ENCODE results near the gene ZSWIM1. TPM values are rescaled to one million over a fixed set of nuclear protein-coding genes. Genes with fewer than 3 reads are reported as not detected.
A peak's percentile ranks its signal among the peaks of the same experiment; 100 is the strongest.

Gene ZSWIM1
- total RNA-seq, 1 experiment from 2014 or later, result 7.6 TPM

- CTCF ChIA-PET, result interaction anchor here (0.6 to 1.0 kb wide), 4 partner anchors 11 to 1240 kb away, joined by 3 to 4 read pairs (median 4); no protein-coding TSS in a partner anchor
- intact Hi-C loops (cut with micrococcal nuclease), result loop anchor here (10.0 kb wide), 1 partner anchor 49 kb away; the partner anchor contains the start of genes SPATA25 and ZSWIM1
- Mint-ChIP-seq H3K9me3 (ENCODE audit: unreplicated experiment) (no peaks in the 10 kb centered on the region), H3K27me3 (ENCODE audit: insufficient read depth, unreplicated experiment) (no peaks in the 10 kb centered on the region), H3K4me1 (ENCODE audit: insufficient read depth, unreplicated experiment) (peaks cover 26% of the 10 kb centered on the region), H3K27ac (ENCODE audit: low read depth, unreplicated experiment) (peak overlapping the region; percentile 51), H3K4me3 (ENCODE audit: unreplicated experiment) (peak overlapping the region; percentile 80), H3K36me3 (ENCODE audit: insufficient read depth, unreplicated experiment) (peaks cover 26% of the 10 kb centered on the region)
- TF ChIP-seq, protein P1, sequence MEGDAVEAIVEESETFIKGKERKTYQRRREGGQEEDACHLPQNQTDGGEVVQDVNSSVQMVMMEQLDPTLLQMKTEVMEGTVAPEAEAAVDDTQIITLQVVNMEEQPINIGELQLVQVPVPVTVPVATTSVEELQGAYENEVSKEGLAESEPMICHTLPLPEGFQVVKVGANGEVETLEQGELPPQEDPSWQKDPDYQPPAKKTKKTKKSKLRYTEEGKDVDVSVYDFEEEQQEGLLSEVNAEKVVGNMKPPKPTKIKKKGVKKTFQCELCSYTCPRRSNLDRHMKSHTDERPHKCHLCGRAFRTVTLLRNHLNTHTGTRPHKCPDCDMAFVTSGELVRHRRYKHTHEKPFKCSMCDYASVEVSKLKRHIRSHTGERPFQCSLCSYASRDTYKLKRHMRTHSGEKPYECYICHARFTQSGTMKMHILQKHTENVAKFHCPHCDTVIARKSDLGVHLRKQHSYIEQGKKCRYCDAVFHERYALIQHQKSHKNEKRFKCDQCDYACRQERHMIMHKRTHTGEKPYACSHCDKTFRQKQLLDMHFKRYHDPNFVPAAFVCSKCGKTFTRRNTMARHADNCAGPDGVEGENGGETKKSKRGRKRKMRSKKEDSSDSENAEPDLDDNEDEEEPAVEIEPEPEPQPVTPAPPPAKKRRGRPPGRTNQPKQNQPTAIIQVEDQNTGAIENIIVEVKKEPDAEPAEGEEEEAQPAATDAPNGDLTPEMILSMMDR (IDR thresholded peaks at IDR 0.05; ENCODE audit: unreplicated experiment), result no peak
- BruUV-seq (replicated peaks), result no TSS peak
- DNase-seq (ENCODE audit: unreplicated experiment), result peak; percentile 55
- POLR2A ChIA-PET, result interaction anchor here (0.6 to 3.8 kb wide), 7 partner anchors 9 to 120 kb away, joined by 3 to 27 read pairs (median 4); partner anchors contain the start of genes CTSA, NEURL2 and ZSWIM1
Measured at GRCh38 chr20:45835825-45836224, 45.2 kb upstream of the ZSWIM1 start.

- peaks cover 32% of the 10 kb centered on the region for H3K36me3 Mint-ChIP-seq (ENCODE audit: insufficient read depth, unreplicated experiment)
- H3K4me1 Mint-ChIP-seq (ENCODE audit: insufficient read depth, unreplicated experiment), result peaks cover 26% of the 10 kb centered on the region
- DNase-seq (ENCODE audit: unreplicated experiment), result no peak
- CTCF ChIA-PET, result interaction anchor here (1.1 kb wide), 1 partner anchor 134 kb away, joined by 3 read pairs; no protein-coding TSS in a partner anchor
- H3K27me3 Mint-ChIP-seq (ENCODE audit: insufficient read depth, unreplicated experiment), result no peaks in the 10 kb centered on the region
- TF ChIP-seq, protein P1 (IDR thresholded peaks at IDR 0.05; ENCODE audit: unreplicated experiment), result no peak
- no peak overlapping the region for H3K4me3 Mint-ChIP-seq (ENCODE audit: unreplicated experiment)
- POLR2A ChIA-PET, result interaction anchor here (1.0 to 1.5 kb wide), 2 partner anchors 19 to 135 kb away, joined by 4 to 8 read pairs; no protein-coding TSS in a partner anchor
- intact Hi-C loops (cut with micrococcal nuclease), result loop anchor here (10.0 kb wide), 1 partner anchor 48 kb away; the partner anchor contains the start of genes SPATA25 and ZSWIM1
- no peaks in the 10 kb centered on the region for H3K9me3 Mint-ChIP-seq (ENCODE audit: unreplicated experiment)
- H3K27ac Mint-ChIP-seq (ENCODE audit: low read depth, unreplicated experiment), result peak overlapping the region; percentile 51
- no TSS peak for BruUV-seq (replicated peaks)
Measured at GRCh38 chr20:45836841-45837240, 44.2 kb upstream of the ZSWIM1 start.

GRCh38 chr20:45840700-45841198 is 40.3 kb upstream of the ZSWIM1 start:
- ChIA-PET POLR2A (interaction anchor here (0.9 to 1.4 kb wide), 5 partner anchors 9 to 94 kb away, joined by 3 to 6 read pairs (median 3); partner anchors contain the start of genes ACOT8 and PCIF1), CTCF (interaction anchor here (0.5 kb wide), 1 partner anchor 1818 kb away, joined by 4 read pairs; no protein-coding TSS in a partner anchor)
- Mint-ChIP-seq H3K4me1 (ENCODE audit: insufficient read depth, unreplicated experiment) (peaks cover 15% of the 10 kb centered on the region), H3K9me3 (ENCODE audit: unreplicated experiment) (no peaks in the 10 kb centered on the region), H3K27ac (ENCODE audit: low read depth, unreplicated experiment) (no peak overlapping the region), H3K27me3 (ENCODE audit: insufficient read depth, unreplicated experiment) (no peaks in the 10 kb centered on the region), H3K4me3 (ENCODE audit: unreplicated experiment) (no peak overlapping the region), H3K36me3 (ENCODE audit: insufficient read depth, unreplicated experiment) (peaks cover 64% of the 10 kb centered on the region)
- intact Hi-C loops (cut with micrococcal nuclease), result no loop called here
- no peak for DNase-seq (ENCODE audit: unreplicated experiment)
- TF ChIP-seq, protein P1 (IDR thresholded peaks at IDR 0.05; ENCODE audit: unreplicated experiment), result no peak
- no TSS peak for BruUV-seq (replicated peaks)

GRCh38 chr20:45841407-45842129 is 39.5 kb upstream of the ZSWIM1 start:
- Mint-ChIP-seq H3K27ac (ENCODE audit: low read depth, unreplicated experiment) (peak overlapping the region; percentile 31), H3K36me3 (ENCODE audit: insufficient read depth, unreplicated experiment) (peaks cover 65% of the 10 kb centered on the region), H3K4me1 (ENCODE audit: insufficient read depth, unreplicated experiment) (peaks cover 7% of the 10 kb centered on the region), H3K27me3 (ENCODE audit: insufficient read depth, unreplicated experiment) (no peaks in the 10 kb centered on the region), H3K9me3 (ENCODE audit: unreplicated experiment) (no peaks in the 10 kb centered on the region), H3K4me3 (ENCODE audit: unreplicated experiment) (no peak overlapping the region)
- TF ChIP-seq, protein P1 (IDR thresholded peaks at IDR 0.05; ENCODE audit: unreplicated experiment), result no peak
- no peak for DNase-seq (ENCODE audit: unreplicated experiment)
- no TSS peak for BruUV-seq (replicated peaks)
- ChIA-PET POLR2A (interaction anchor here (0.9 to 1.6 kb wide), 7 partner anchors 8 to 93 kb away, joined by 3 to 8 read pairs (median 3); partner anchors contain the start of genes ACOT8, PCIF1, SNX21 and ZSWIM1), CTCF (interaction anchor here (0.5 to 1.1 kb wide), 2 partner anchors 15 to 1819 kb away, joined by 3 to 4 read pairs; partner anchors contain the start of gene ACOT8)
- intact Hi-C loops (cut with micrococcal nuclease), result no loop called here

Data from MCF 10A (cell line).